Left cardiac atrium (tissue), 4 donors: ENCODE measurements around the gene KIF27. TPM values are rescaled to one million over a fixed set of nuclear protein-coding genes. Genes with fewer than 3 reads are reported as not detected.
A peak's percentile ranks its signal among the peaks of the same experiment; 100 is the strongest.
"Not testable (repeated sequence)": the region's sequence is repeated elsewhere in the genome, so short reads cannot be mapped to it uniquely, and the experiment has no call there.

Source experiments
- ATAC-seq, 2 donors: fragments of 200-7000 bp; cut with Tn5 transposase; one replicate each; pipeline ENCODE4 v1.9.1; 2020; ENCODE audit warnings: mild to moderate bottlenecking in 2 of 2, moderate library complexity in 2 of 2
- DNase-seq: peaks from one replicate; pipeline ENCODE4 v3.0.0-alpha.2; 2020
- intact Hi-C, 2 donors: fragments of 100-400 bp; cut with DNase I; formaldehyde crosslinking; loops; one replicate each; pipeline versions ENCODE4 v1.14.1 to v1.15.1; 2022 to 2023
- total RNA-seq, 2 donors: library from RNA; stranded (reverse); fragmentation: NEBNext Ultra II Directional; extraction: Animal tissue kit (Norgen Biotek cat#: 25700); gene quantifications; one replicate each; pipeline ENCODE4 v1.2.1, GENCODE V29; 2021
- donor health status: DM: no; HTN: yes; CAD: no.
- donor health status: DM: no; HTN: yes; CAD: no; lungs with severe emphysema.
- donor health status: DM: yes; HTN: yes; CAD: no.
- donor health status: Dilated cardiomyopathy.

The KIF27 gene
- total RNA-seq, 2 donors from 2014 or later = 4.5 to 4.8 TPM

GRCh38 chr9:83935276-83935935 is 14.2 kb upstream of the KIF27 start:
- DNase-seq (no peak), ATAC-seq (peak in 1 of 2 donors; percentile 39)
- intact Hi-C loops = loop anchor here in 1 of 2 donors (5.0 kb wide), 1 partner anchor 327 kb away; no protein-coding TSS in a partner anchor

GRCh38 chr9:83934569-83935275 is 13.5 kb upstream of the KIF27 start:
- intact Hi-C loops = loop anchor here in 1 of 2 donors (5.0 kb wide), 1 partner anchor 328 kb away; no protein-coding TSS in a partner anchor
- ATAC-seq (peak in 1 of 2 donors; percentile 59), DNase-seq (no peak)

- ATAC-seq = peak; percentile 68 to 80
- intact Hi-C loops = no loop called here
- DNase-seq = no peak
These were observed 12.6 kb upstream of the KIF27 start for GRCh38 chr9:83933790-83934189.

- intact Hi-C loops = no loop called here
- DNase-seq (no peak), ATAC-seq (no peak)
These were observed 11.6 kb upstream of the KIF27 start for GRCh38 chr9:83932851-83933250.

GRCh38 chr9:83932011-83932410 is 10.8 kb upstream of the KIF27 start:
- DNase-seq (no peak), ATAC-seq (no peak)
- intact Hi-C loops = no loop called here

- no peak for DNase-seq
- intact Hi-C loops = no loop called here
These were observed 9.6 kb upstream of the KIF27 start for GRCh38 chr9:83930881-83931280.

GRCh38 chr9:83927591-83927990 is 6.4 kb upstream of the KIF27 start:
- DNase-seq (no peak), ATAC-seq (no peak)
- intact Hi-C loops = no loop called here

More at GRCh38 chr9:83930881-83931280, 9.6 kb upstream of the KIF27 start:
- no peak for ATAC-seq

GRCh38 chr9:83920469-83920926 is 734 bp downstream of the KIF27 start:
- no peak for DNase-seq
- peak; percentile 33 to 46 for ATAC-seq
- intact Hi-C loops = loop anchor here in 1 of 2 donors (5.0 kb wide), 1 partner anchor 62 kb away; the partner anchor contains the start of genes HNRNPK and RMI1

- intact Hi-C loops = loop anchor here (5.0 to 10.0 kb wide), 2 partner anchors 294 to 297 kb away; partner anchors contain the start of gene IDNK (in 2 of the 2)
- ATAC-seq (no peak), DNase-seq (no peak)
These were observed 2.1 kb downstream of the KIF27 start for GRCh38 chr9:83919111-83919510.

GRCh38 chr9:83912194-83912593 is 9.0 kb downstream of the KIF27 start:
- peak; percentile 59 to 71 for ATAC-seq
- not testable (repeated sequence) for DNase-seq
- intact Hi-C loops = loop anchor here in 1 of 2 donors (10.0 kb wide), 1 partner anchor 287 kb away; the partner anchor contains the start of gene IDNK

- DNase-seq (no peak), ATAC-seq (no peak)
- intact Hi-C loops = no loop called here
These were observed 15.1 kb downstream of the KIF27 start for GRCh38 chr9:83906144-83906543.

GRCh38 chr9:83900615-83901014 is 20.6 kb downstream of the KIF27 start:
- intact Hi-C loops, DNase-seq, ATAC-seq: not testable (repeated sequence)

- intact Hi-C loops, DNase-seq: not testable (repeated sequence)
These were observed 26.9 kb downstream of the KIF27 start for GRCh38 chr9:83894301-83894700.

GRCh38 chr9:83886498-83886897 is 34.7 kb downstream of the KIF27 start:
- intact Hi-C loops, ATAC-seq: not testable (repeated sequence)

More at GRCh38 chr9:83894301-83894700, 26.9 kb downstream of the KIF27 start:
- not testable (repeated sequence) for ATAC-seq

GRCh38 chr9:83885559-83886240 is 35.5 kb downstream of the KIF27 start:
- DNase-seq, intact Hi-C loops: not testable (repeated sequence)
- peak in 1 of 2 donors; percentile 71 for ATAC-seq

More at GRCh38 chr9:83886498-83886897, 34.7 kb downstream of the KIF27 start:
- DNase-seq = not testable (repeated sequence)

GRCh38 chr9:83881687-83882408 is 39.4 kb downstream of the KIF27 start:
- intact Hi-C loops, DNase-seq, ATAC-seq: not testable (repeated sequence)

- ATAC-seq = peak in 1 of 2 donors; percentile 52
- intact Hi-C loops, DNase-seq: not testable (repeated sequence)
These were observed 45.7 kb downstream of the KIF27 start for GRCh38 chr9:83875559-83875958.

- ATAC-seq, intact Hi-C loops, DNase-seq: not testable (repeated sequence)
These were observed 71.3 kb downstream of the KIF27 start for GRCh38 chr9:83849895-83850294.
